Keratinocyte (primary cell): Measurements from ENCODE around the gene SVOP. TPM values are rescaled to one million over a fixed set of nuclear protein-coding genes. Genes with fewer than 3 reads are reported as not detected.

Experiments used
- DNase-seq: peaks from one replicate; pipeline ENCODE4 v3.0.0-alpha.2; 2011; ENCODE audit warnings: low read depth, missing footprints, low spot score
- FAIRE-seq: peaks from 2 replicates; lab custom pipeline; 2011; peaks lifted over from hg19 to GRCh38; lab: Jason Lieb, UNC
- H2AFZ ChIP-seq: 2 replicates; pipeline ENCODE4 v1.6.0; 2012; ENCODE audit warnings: low read length, control low read depth, inconsistent platforms; ENCODE audit not compliant: control insufficient read depth
- H3K27ac ChIP-seq: 2 replicates; pipeline ENCODE4 v1.5.1; 2011; ENCODE audit warnings: low read length; ENCODE audit not compliant: control insufficient read depth, insufficient read depth
- H3K27me3 ChIP-seq: 3 replicates; pipeline ENCODE4 v1.6.0; 2011; ENCODE audit warnings: low read length; ENCODE audit not compliant: control insufficient read depth, insufficient read depth; ENCODE audit errors: extremely low read depth
- H3K36me3 ChIP-seq, 2 experiments: 2 replicates in 1 of 2; 3 replicates in 1 of 2; pipeline ENCODE4 v1.5.1; 2011; ENCODE audit warnings: low read length in 2 of 2, mild to moderate bottlenecking in 1 of 2; ENCODE audit not compliant: control insufficient read depth in 2 of 2, insufficient read depth in 2 of 2; ENCODE audit errors: extremely low read depth in 1 of 2
- H3K4me1 ChIP-seq: 3 replicates; pipeline ENCODE4 v1.5.1; 2011; ENCODE audit warnings: low read length; ENCODE audit not compliant: control insufficient read depth, insufficient read depth; ENCODE audit errors: extremely low read depth
- H3K4me2 ChIP-seq: 3 replicates; pipeline ENCODE4 v1.6.0; 2011; ENCODE audit warnings: low read depth, low read length; ENCODE audit not compliant: control insufficient read depth, insufficient read depth; ENCODE audit errors: extremely low read depth
- H3K4me3 ChIP-seq, 3 experiments: fragments of 200-600 bp in 1 of 3; sonication (generic) in 1 of 3; 2 replicates in 2 of 3; 3 replicates in 1 of 3; pipeline ENCODE4 v1.5.1; 2011 to 2016; ENCODE audit warnings: low read length in 3 of 3, mild to moderate bottlenecking in 3 of 3, control low read depth in 2 of 3, inconsistent platforms in 1 of 3, low read depth in 1 of 3, mixed read lengths in 1 of 3, mixed run types in 1 of 3, moderate library complexity in 1 of 3; ENCODE audit not compliant: control insufficient read depth in 2 of 3, insufficient read depth in 2 of 3; ENCODE audit errors: extremely low read depth in 1 of 3
- H3K79me2 ChIP-seq: 2 replicates; pipeline ENCODE4 v1.6.0; 2012; ENCODE audit warnings: low read length; ENCODE audit not compliant: control insufficient read depth, insufficient read depth
- H3K9ac ChIP-seq: 3 replicates; pipeline ENCODE4 v1.6.0; 2011; ENCODE audit warnings: low read length; ENCODE audit not compliant: control insufficient read depth, insufficient read depth; ENCODE audit errors: extremely low read depth
- H3K9me1 ChIP-seq: 3 replicates; pipeline ENCODE4 v1.6.0; 2011; ENCODE audit warnings: low read length; ENCODE audit not compliant: control insufficient read depth, insufficient read depth; ENCODE audit errors: extremely low read depth
- H3K9me3 ChIP-seq: 2 replicates; pipeline ENCODE4 v1.5.1; 2012; ENCODE audit warnings: low read depth, low read length; ENCODE audit not compliant: control insufficient read depth
- H4K20me1 ChIP-seq: 3 replicates; pipeline ENCODE4 v1.6.0; 2011; ENCODE audit warnings: low read length; ENCODE audit not compliant: control insufficient read depth, insufficient read depth; ENCODE audit errors: extremely low read depth
- EZH2 ChIP-seq: IDR thresholded peaks from one replicate; pipeline ENCODE4 v1.6.1; 2012; ENCODE audit warnings: inconsistent platforms, mild to moderate bottlenecking, low read length, moderate library complexity
- dilution Hi-C: fragments of 300-500 bp; cut with MboI; formaldehyde crosslinking; loops from one replicate; pipeline ENCODE4 v1.7.0; 2020; ENCODE audit warnings: low sequenced_read_pairs; ENCODE audit not compliant: extremely low pct_ligation_motif_present
- polyA plus RNA-seq, 5 experiments: library from polyadenylated mRNA; depleted of rRNA in 3 of 5; stranded (reverse) in 3 of 5; stranded (forward) in 1 of 5; unstranded in 1 of 5; fragments of >200 nt; gene quantifications; 1 replicate in 1 of 5; 2 replicates in 3 of 5; 3 replicates in 1 of 5; pipeline versions ENCODE4 v1.2.1 to v1.2.3, GENCODE V29; 2011 to 2012; ENCODE audit warnings: missing spikeins in 2 of 5, low read depth in 1 of 5, low replicate concordance in 1 of 5
- TF ChIP-seq, protein P1 (sequence below), 3 experiments: IDR thresholded peaks in 1 of 3; conservative IDR thresholded peaks in 1 of 3; optimal IDR thresholded peaks in 1 of 3; 2 replicates in 2 of 3; 3 replicates in 1 of 3; pipeline versions ENCODE3 to v1.5.1; 2011; ENCODE audit warnings: low read length in 3 of 3, mild to moderate bottlenecking in 3 of 3, moderate library complexity in 2 of 3, control low read depth in 1 of 3, inconsistent platforms in 1 of 3; ENCODE audit not compliant: insufficient read depth in 2 of 3; ENCODE audit errors: extremely low read depth in 1 of 3

Gene SVOP
- polyA plus RNA-seq, 1 donor (not counting 4 experiments of a cell fraction or from before 2014, with no cell fraction given): not detected

DNA sequence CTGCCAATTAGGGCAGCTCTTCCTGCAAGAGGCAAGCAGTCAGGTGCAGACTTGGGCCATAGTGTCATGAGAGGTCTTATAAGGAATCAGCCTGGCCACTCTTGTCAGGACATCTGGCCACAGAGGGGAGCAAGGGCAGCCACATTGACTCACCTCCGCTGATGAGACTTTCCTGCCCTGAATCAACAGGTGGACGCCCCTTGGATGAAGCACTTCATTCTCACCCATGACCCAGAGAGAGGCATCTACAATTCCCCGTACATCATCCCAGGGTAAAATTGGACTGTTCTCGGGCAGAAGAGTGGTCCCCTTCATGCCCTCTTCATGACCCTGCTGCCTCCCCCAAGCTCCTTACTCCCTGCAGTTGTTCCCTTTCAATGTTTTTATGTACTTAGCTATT is 124.1 kb downstream of the SVOP start:
- no peaks in the 10 kb centered on the region for H4K20me1 ChIP-seq
- H3K4me2 ChIP-seq: no peak overlapping the region
- no peak overlapping the region for H2AFZ ChIP-seq
- FAIRE-seq (no peak), DNase-seq (no peak)
- H3K4me1 ChIP-seq: no peaks in the 10 kb centered on the region
- no peak for TF ChIP-seq EZH2
- TF ChIP-seq, protein P1, sequence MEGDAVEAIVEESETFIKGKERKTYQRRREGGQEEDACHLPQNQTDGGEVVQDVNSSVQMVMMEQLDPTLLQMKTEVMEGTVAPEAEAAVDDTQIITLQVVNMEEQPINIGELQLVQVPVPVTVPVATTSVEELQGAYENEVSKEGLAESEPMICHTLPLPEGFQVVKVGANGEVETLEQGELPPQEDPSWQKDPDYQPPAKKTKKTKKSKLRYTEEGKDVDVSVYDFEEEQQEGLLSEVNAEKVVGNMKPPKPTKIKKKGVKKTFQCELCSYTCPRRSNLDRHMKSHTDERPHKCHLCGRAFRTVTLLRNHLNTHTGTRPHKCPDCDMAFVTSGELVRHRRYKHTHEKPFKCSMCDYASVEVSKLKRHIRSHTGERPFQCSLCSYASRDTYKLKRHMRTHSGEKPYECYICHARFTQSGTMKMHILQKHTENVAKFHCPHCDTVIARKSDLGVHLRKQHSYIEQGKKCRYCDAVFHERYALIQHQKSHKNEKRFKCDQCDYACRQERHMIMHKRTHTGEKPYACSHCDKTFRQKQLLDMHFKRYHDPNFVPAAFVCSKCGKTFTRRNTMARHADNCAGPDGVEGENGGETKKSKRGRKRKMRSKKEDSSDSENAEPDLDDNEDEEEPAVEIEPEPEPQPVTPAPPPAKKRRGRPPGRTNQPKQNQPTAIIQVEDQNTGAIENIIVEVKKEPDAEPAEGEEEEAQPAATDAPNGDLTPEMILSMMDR (optimal IDR thresholded peaks at IDR 0.05 in 1 of 3, IDR thresholded peaks at IDR 0.05 in 1 of 3, conservative IDR thresholded peaks at IDR 0.05 in 1 of 3; ENCODE audit: extremely low read depth in 1 of 3, insufficient read depth in 2 of 3, low read length in 3 of 3): no peak
- H3K36me3 ChIP-seq: no peaks in the 10 kb centered on the region
- H3K4me3 ChIP-seq: no peak overlapping the region
- H3K9me1 ChIP-seq: no peaks in the 10 kb centered on the region
- no peak overlapping the region for H3K9ac ChIP-seq
- no peak overlapping the region for H3K27ac ChIP-seq
- dilution Hi-C loops: no loop called here
- H3K79me2 ChIP-seq: no peaks in the 10 kb centered on the region
- no peaks in the 10 kb centered on the region for H3K27me3 ChIP-seq
- no peaks in the 10 kb centered on the region for H3K9me3 ChIP-seq

DNA sequence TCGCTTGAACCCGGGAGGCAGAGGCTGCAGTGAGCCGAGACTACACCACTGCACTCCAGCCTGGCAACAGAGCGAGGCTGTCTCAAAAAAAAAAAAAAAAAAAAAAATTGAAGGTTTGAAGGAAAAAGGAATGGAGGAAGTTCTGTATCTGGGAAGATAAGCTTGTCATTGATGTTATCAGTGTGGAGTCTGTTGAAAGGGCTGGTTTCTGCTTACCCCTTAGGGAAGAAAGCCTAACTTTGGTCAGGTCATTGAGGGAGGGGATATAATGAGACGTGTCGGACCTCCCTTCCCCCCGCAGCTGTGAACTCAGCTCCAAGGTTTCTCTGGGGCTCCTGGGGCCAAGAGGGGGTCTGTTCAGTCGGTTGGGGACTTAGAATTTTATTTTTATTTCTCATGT is 124.5 kb downstream of the SVOP start:
- no peaks in the 10 kb centered on the region for H3K9me1 ChIP-seq
- H3K27me3 ChIP-seq: no peaks in the 10 kb centered on the region
- DNase-seq: no peak
- H3K27ac ChIP-seq: no peak overlapping the region
- no peak for FAIRE-seq
- H3K4me3 ChIP-seq: no peak overlapping the region
- H3K36me3 ChIP-seq: no peaks in the 10 kb centered on the region
- H3K9ac ChIP-seq: no peak overlapping the region
- no peaks in the 10 kb centered on the region for H3K9me3 ChIP-seq
- no peak for TF ChIP-seq EZH2
- TF ChIP-seq, protein P1 (optimal IDR thresholded peaks at IDR 0.05 in 1 of 3, IDR thresholded peaks at IDR 0.05 in 1 of 3, conservative IDR thresholded peaks at IDR 0.05 in 1 of 3; ENCODE audit: extremely low read depth in 1 of 3, insufficient read depth in 2 of 3, low read length in 3 of 3): no peak
- no peaks in the 10 kb centered on the region for H3K4me1 ChIP-seq
- no peak overlapping the region for H3K4me2 ChIP-seq
- H2AFZ ChIP-seq: no peak overlapping the region
- H3K79me2 ChIP-seq: no peaks in the 10 kb centered on the region
- dilution Hi-C loops: no loop called here
- no peaks in the 10 kb centered on the region for H4K20me1 ChIP-seq
